ENCODE measurements around the gene AKAP1.

- TF ChIP-seq POLR2AphosphoS5 (IDR thresholded peaks at IDR 0.05; ENCODE audit: low read depth, low read length) (no peak), TAF1 (IDR thresholded peaks at IDR 0.05; ENCODE audit: low read depth, low read length) (no peak)
Measured at GRCh38 chr17:57040571-57040970, 44.5 kb upstream of the AKAP1 start.
